PC-3 (cell line): ENCODE data around the gene ISLR2. TPM values are rescaled to one million over a fixed set of nuclear protein-coding genes. Genes with fewer than 3 reads are reported as not detected.
A peak's percentile ranks its signal among the peaks of the same experiment; 100 is the strongest.

Experiments used
- ATAC-seq: fragments of 200-7000 bp; cut with Tn5 transposase; 2 replicates; pipeline ENCODE4 v1.9.1; 2020; ENCODE audit warnings: mild to moderate bottlenecking, moderate library complexity
- BruUV-seq: library from RNA; stranded (reverse); fragments of 400-500 nt; replicated peaks from 2 replicates; lab custom pipeline; 2021; lab: Mats Ljungman, UMichigan
- CTCF ChIA-PET: fragments of 300-600 bp; sonication (Branson Sonifier 250); formaldehyde crosslinking; loops from one replicate; lab custom pipeline; 2022; ENCODE audit warnings: antibody characterized with exemption; lab: Charles Lee
- POLR2A ChIA-PET: fragments of 300-600 bp; sonication (Branson Sonifier 250); formaldehyde crosslinking; loops from one replicate; lab custom pipeline; 2022; ENCODE audit warnings: antibody characterized with exemption; ENCODE audit not compliant: unreplicated experiment; lab: Charles Lee
- DNase-seq: peaks from one replicate; pipeline ENCODE4 v3.0.0-alpha.2; 2015
- H2AFZ ChIP-seq: fragments of 300-600 bp; sonication (generic); 2 replicates; pipeline ENCODE4 v1.6.0; 2016; ENCODE audit warnings: antibody characterized with exemption, low read length
- H3F3A ChIP-seq: fragments of 300-600 bp; sonication (generic); one replicate; pipeline ENCODE4 v1.6.0; 2017; ENCODE audit warnings: antibody characterized with exemption, low read length, control low read depth, mild to moderate bottlenecking; ENCODE audit not compliant: unreplicated experiment
- H3K27ac ChIP-seq: fragments of 300-600 bp; sonication (generic); 2 replicates; pipeline ENCODE4 v1.5.1; 2016; ENCODE audit warnings: mild to moderate bottlenecking, low read length
- H3K27me3 ChIP-seq: fragments of 300-600 bp; sonication (generic); 2 replicates; pipeline ENCODE4 v1.6.1; 2016; ENCODE audit warnings: low read length, mixed read lengths
- H3K36me3 ChIP-seq: fragments of 300-600 bp; sonication (generic); 2 replicates; pipeline ENCODE4 v1.6.1; 2016; ENCODE audit warnings: low read depth, mixed run types, low read length, mixed read lengths
- H3K4me1 ChIP-seq: fragments of 300-600 bp; sonication (generic); 2 replicates; pipeline ENCODE4 v1.5.1; 2016; ENCODE audit warnings: low read length; ENCODE audit not compliant: insufficient read depth
- H3K4me2 ChIP-seq: fragments of 300-600 bp; sonication (generic); 2 replicates; pipeline ENCODE4 v1.6.0; 2016; ENCODE audit warnings: low read length
- H3K4me3 ChIP-seq: fragments of 300-600 bp; sonication (generic); 2 replicates; pipeline ENCODE4 v1.5.1; 2016; ENCODE audit warnings: mild to moderate bottlenecking, low read length, mixed read lengths
- H3K79me2 ChIP-seq: fragments of 300-600 bp; sonication (generic); 2 replicates; pipeline ENCODE4 v1.6.1; 2017; ENCODE audit warnings: low read length, mixed read lengths
- H3K9ac ChIP-seq: fragments of 300-600 bp; sonication (generic); 2 replicates; pipeline ENCODE4 v1.6.0; 2016; ENCODE audit warnings: mild to moderate bottlenecking, low read length
- H3K9me2 ChIP-seq: fragments of 300-600 bp; sonication (generic); replicated peaks from 2 replicates; pipeline ENCODE4 v1.6.1; 2016; ENCODE audit warnings: mixed run types, low read length, mixed read lengths
- H3K9me3 ChIP-seq: fragments of 300-600 bp; sonication (generic); 2 replicates; pipeline ENCODE4 v1.6.1; 2016; ENCODE audit warnings: low read length, mixed read lengths
- H4K20me1 ChIP-seq: fragments of 300-600 bp; sonication (generic); 2 replicates; pipeline ENCODE4 v1.6.1; 2016; ENCODE audit warnings: low read length, mixed read lengths
- CTCF ChIP-seq: fragments of 300-600 bp; sonication (generic); conservative IDR thresholded peaks from 2 replicates; pipeline ENCODE4 v1.5.1; 2017; ENCODE audit warnings: antibody characterized with exemption, low read depth, mild to moderate bottlenecking, low read length
- EZH2 ChIP-seq: fragments of 300-600 bp; sonication (generic); IDR thresholded peaks from one replicate; pipeline ENCODE4 v1.6.1; 2017; ENCODE audit warnings: antibody characterized with exemption, mild to moderate bottlenecking, low read length; ENCODE audit not compliant: unreplicated experiment
- EZH2phosphoT487 ChIP-seq: fragments of 300-600 bp; sonication (generic); IDR thresholded peaks from 2 replicates; pipeline ENCODE4 v1.6.1; 2018; ENCODE audit warnings: mild to moderate bottlenecking, antibody characterized with exemption, low read length, borderline replicate concordance
- intact Hi-C: fragments of 100-400 bp; cut with micrococcal nuclease; formaldehyde crosslinking; loops from 2 replicates; pipeline ENCODE4 v1.9.0; 2023
- total RNA-seq: library from RNA; depleted of rRNA; stranded (reverse); fragments of >200 nt; gene quantifications from 2 replicates; pipeline ENCODE4 v1.2.3, GENCODE V29; 2014

ISLR2 gene
- total RNA-seq, 1 experiment from 2014 or later: 0.22 TPM

- Histone ChIP-seq H3K27ac (peak overlapping the region; percentile 97), H3K79me2 (no peaks in the 10 kb centered on the region), H4K20me1 (no peaks in the 10 kb centered on the region), H3F3A (no peaks in the 10 kb centered on the region), H3K9ac (peak overlapping the region; percentile 70), H3K36me3 (no peaks in the 10 kb centered on the region), H2AFZ (no peak overlapping the region), H3K27me3 (no peaks in the 10 kb centered on the region), H3K4me3 (no peak overlapping the region), H3K4me2 (peak overlapping the region; percentile 68), H3K9me2 (no peaks in the 10 kb centered on the region), H3K4me1 (peaks cover 48% of the 10 kb centered on the region), H3K9me3 (no peaks in the 10 kb centered on the region)
- ChIA-PET POLR2A (no interaction called here), CTCF (interaction anchor here (0.6 to 1.2 kb wide), 2 partner anchors 51 to 127 kb away, joined by 4 read pairs; no protein-coding TSS in a partner anchor)
- peak; percentile 63 for ATAC-seq
- DNase-seq: peak; percentile 75
- TF ChIP-seq EZH2phosphoT487: no peak
- TF ChIP-seq EZH2: no peak
- TF ChIP-seq CTCF: no peak
- BruUV-seq: no TSS peak
- intact Hi-C loops: no loop called here
These were observed 49.8 kb downstream of the ISLR2 start for GRCh38 chr15:74179983-74180880.

GRCh38 chr15:74180881-74181602, 50.7 kb downstream of the ISLR2 start:
- peak overlapping the region; percentile 97; the same call in 1 of the 2 replicates for H3K27ac ChIP-seq
- H3K4me2 ChIP-seq: peak overlapping the region; percentile 68; the same call in 1 of the 2 replicates
- POLR2A ChIA-PET: no interaction called here

More at GRCh38 chr15:74180881-74181602, 50.7 kb downstream of the ISLR2 start:
- no peak for TF ChIP-seq EZH2phosphoT487
- no peak for TF ChIP-seq EZH2
- no peak for TF ChIP-seq CTCF
- no peaks in the 10 kb centered on the region for H3F3A ChIP-seq
- peaks cover 56% of the 10 kb centered on the region for H3K4me1 ChIP-seq
- no peaks in the 10 kb centered on the region for H3K36me3 ChIP-seq
- H3K9me3 ChIP-seq: no peaks in the 10 kb centered on the region
- no peak for DNase-seq
- H3K27me3 ChIP-seq: no peaks in the 10 kb centered on the region
- no peaks in the 10 kb centered on the region for H3K9me2 ChIP-seq
- H3K9ac ChIP-seq: no peak overlapping the region
- H3K4me3 ChIP-seq: no peak overlapping the region
- BruUV-seq: no TSS peak
- H3K79me2 ChIP-seq: no peaks in the 10 kb centered on the region
- intact Hi-C loops: no loop called here
- H4K20me1 ChIP-seq: no peaks in the 10 kb centered on the region
- CTCF ChIA-PET: no interaction called here
- H2AFZ ChIP-seq: no peak overlapping the region
- ATAC-seq: no peak
